A549 (cell line): ENCODE results near the gene RANBP17. TPM values are rescaled to one million over a fixed set of nuclear protein-coding genes. Genes with fewer than 3 reads are reported as not detected.

Experiments used
- ATAC-seq, 2 experiments: fragments of 200-7000 bp in 1 of 2; fragments of >200 bp in 1 of 2; cut with Nextera tagmentation in 1 of 2; cut with Tn5 transposase in 1 of 2; 3 replicates each; pipeline versions ENCODE4 v1.8.0 to v1.9.1; 2018 to 2020; ENCODE audit warnings: mild to moderate bottlenecking in 1 of 2, moderate library complexity in 1 of 2
- CTCF ChIA-PET: fragments of 300-600 bp; sonication (Branson Sonifier 250); formaldehyde crosslinking; extraction: SDS; loops from one replicate; lab custom pipeline; 2021; ENCODE audit warnings: antibody characterized with exemption, inconsistent platforms; lab: Yijun Ruan, JAX
- POLR2A ChIA-PET: fragments of 350-600 bp; formaldehyde crosslinking; extraction: SDS; loops from one replicate; lab custom pipeline; 2021; ENCODE audit warnings: antibody characterized with exemption, inconsistent platforms; lab: Yijun Ruan, JAX
- DNase-seq, 2 experiments: peaks; one replicate each; pipeline versions ENCODE4 v3.0.0 to v3.0.0-alpha.2; 2011 to 2016; ENCODE audit warnings: low read depth in 1 of 2, low spot score in 1 of 2
- FAIRE-seq: peaks from 2 replicates; lab custom pipeline; 2011; peaks lifted over from hg19 to GRCh38; lab: Jason Lieb, UNC
- H3K27ac ChIP-seq, 2 experiments: fragments of >200 bp; sonication (Bioruptor Twin); formaldehyde crosslinking; 3 replicates each; pipeline ENCODE4 v1.5.1; 2016 to 2017
- H3K4me1 ChIP-seq: fragments of >200 bp; sonication (Bioruptor Twin); formaldehyde crosslinking; 3 replicates; pipeline ENCODE4 v1.6.1; 2016
- H3K4me2 ChIP-seq: fragments of >200 bp; sonication (Bioruptor Twin); formaldehyde crosslinking; 3 replicates; pipeline ENCODE4 v1.6.1; 2016
- H3K4me3 ChIP-seq: fragments of >200 bp; sonication (Bioruptor Twin); formaldehyde crosslinking; 3 replicates; pipeline ENCODE4 v1.5.1; 2016
- H3K9me3 ChIP-seq: fragments of >200 bp; sonication (Bioruptor Twin); formaldehyde crosslinking; 3 replicates; pipeline ENCODE4 v1.6.1; 2016
- BHLHE40 ChIP-seq: IDR thresholded peaks from 2 replicates; pipeline ENCODE4 v1.6.1; 2012; ENCODE audit warnings: low read depth, low read length, inconsistent platforms
- CEBPB ChIP-seq, 2 experiments: fragments of >200 bp in 1 of 2; sonication (Bioruptor Twin) in 1 of 2; formaldehyde crosslinking in 1 of 2; IDR thresholded peaks; 2 replicates each; pipeline ENCODE4 v1.6.1; 2012 to 2016
- FOSB ChIP-seq: fragments of 250-450 bp; sonication (Bioruptor Pico); IDR thresholded peaks from 2 replicates; pipeline ENCODE4 v1.5.0; 2020; ENCODE audit warnings: mild to moderate bottlenecking, moderate library complexity
- GATA3 ChIP-seq: IDR thresholded peaks from 2 replicates; pipeline ENCODE4 v1.6.1; 2012; ENCODE audit warnings: borderline replicate concordance
- HDAC2 ChIP-seq: fragments of 200-600 bp; sonication (generic); IDR thresholded peaks from 2 replicates; pipeline ENCODE4 v1.6.1; 2016
- HEYL ChIP-seq: fragments of 250-450 bp; sonication (Bioruptor Pico); IDR thresholded peaks from 2 replicates; pipeline ENCODE4 v1.8.0; 2021; ENCODE audit warnings: mild to moderate bottlenecking, moderate library complexity
- HOXB5 ChIP-seq: fragments of 250-450 bp; sonication (Bioruptor Pico); IDR thresholded peaks from 2 replicates; pipeline ENCODE4 v1.5.0; 2020; ENCODE audit warnings: mild to moderate bottlenecking, moderate library complexity
- JUNB ChIP-seq: fragments of >200 bp; sonication (Bioruptor Twin); formaldehyde crosslinking; IDR thresholded peaks from 2 replicates; pipeline ENCODE4 v1.6.1; 2016
- KDM5A ChIP-seq: fragments of 200-600 bp; sonication (generic); IDR thresholded peaks from 2 replicates; pipeline ENCODE4 v1.6.1; 2016; ENCODE audit warnings: antibody characterized with exemption, mild to moderate bottlenecking
- MAZ ChIP-seq: fragments of 150-350 bp; IDR thresholded peaks from 2 replicates; pipeline ENCODE4 v1.6.1; 2014; ENCODE audit warnings: antibody characterized with exemption, low read depth, low read length, borderline replicate concordance
- MYC ChIP-seq: IDR thresholded peaks from 2 replicates; pipeline ENCODE4 v1.6.1; 2012; ENCODE audit warnings: mild to moderate bottlenecking, inconsistent platforms, low read length, improper control_type of control experiment, borderline replicate concordance
- NPAS2 ChIP-seq: fragments of 250-450 bp; sonication (Bioruptor Pico); IDR thresholded peaks from 2 replicates; pipeline ENCODE4 v1.8.0; 2022; ENCODE audit warnings: mild to moderate bottlenecking, moderate library complexity, borderline replicate concordance
- NR3C1 ChIP-seq: fragments of >200 bp; sonication (Bioruptor Twin); formaldehyde crosslinking; IDR thresholded peaks from 3 replicates; pipeline ENCODE4 v1.6.1; 2017
- PHF8 ChIP-seq: fragments of 200-600 bp; sonication (generic); IDR thresholded peaks from 2 replicates; pipeline ENCODE4 v1.6.1; 2016; ENCODE audit warnings: low read depth, mild to moderate bottlenecking, antibody characterized with exemption, moderate library complexity, borderline replicate concordance
- POLR2AphosphoS2 ChIP-seq: conservative IDR thresholded peaks from 2 replicates; pipeline ENCODE4 v1.6.1; 2012; ENCODE audit warnings: low read length, improper control_type of control experiment, inconsistent platforms
- RAD21 ChIP-seq, 2 experiments: fragments of >200 bp in 1 of 2; sonication (Bioruptor Twin) in 1 of 2; formaldehyde crosslinking in 1 of 2; IDR thresholded peaks in 1 of 2; conservative IDR thresholded peaks in 1 of 2; 2 replicates in 1 of 2; 3 replicates in 1 of 2; pipeline ENCODE4 v1.6.1; 2012 to 2018; ENCODE audit warnings: inconsistent platforms in 1 of 2
- TFCP2L1 ChIP-seq: fragments of 250-450 bp; sonication (Bioruptor Pico); IDR thresholded peaks from 2 replicates; pipeline ENCODE4 v1.5.0; 2021; ENCODE audit warnings: mild to moderate bottlenecking
- ZC3H11A ChIP-seq: fragments of 450-650 bp; IDR thresholded peaks from 2 replicates; pipeline ENCODE4 v1.6.1; 2014; ENCODE audit warnings: antibody characterized with exemption, mild to moderate bottlenecking
- ZFP36 ChIP-seq: fragments of 450-650 bp; IDR thresholded peaks from 2 replicates; pipeline ENCODE4 v1.6.1; 2014; ENCODE audit warnings: borderline replicate concordance; ENCODE audit not compliant: partially characterized antibody
- WGBS: methylation state at CpG from one replicate; pipeline ENCODE4 v1.1.6; 2017; ENCODE audit errors: missing lambda C conversion rate; 5-methylcytosine and 5-hydroxymethylcytosine counted together
- polyA plus RNA-seq, 4 experiments: library from polyadenylated mRNA; depleted of rRNA in 3 of 4; stranded (reverse); fragments of >200 nt; fragmentation: RNase III in 1 of 4; extraction: RNeasy Plus Mini Kit Qiagen cat#74134 plus additional on column Dnase treatment in 1 of 4; gene quantifications; 2 replicates in 3 of 4; 3 replicates in 1 of 4; pipeline ENCODE4 v1.2.3, GENCODE V29; 2011 to 2017
- TF ChIP-seq, protein P1 (sequence below): IDR thresholded peaks from 2 replicates; pipeline ENCODE4 v1.6.1; 2012; ENCODE audit warnings: low read depth, borderline replicate concordance
- TF ChIP-seq, protein P2 (sequence below): fragments of 250-450 bp; sonication (Bioruptor Pico); IDR thresholded peaks from 2 replicates; pipeline ENCODE4 v1.5.0; 2020; ENCODE audit warnings: low read depth, mild to moderate bottlenecking, moderate library complexity
- TF ChIP-seq, protein P3 (sequence below): fragments of >200 bp; sonication (Bioruptor Twin); formaldehyde crosslinking; IDR thresholded peaks from 3 replicates; pipeline ENCODE4 v1.6.1; 2016

Gene RANBP17
- polyA plus RNA-seq, 2 of the 4 experiments (the other 2 are of a cell fraction), result 3.4 to 9.2 TPM

DNA sequence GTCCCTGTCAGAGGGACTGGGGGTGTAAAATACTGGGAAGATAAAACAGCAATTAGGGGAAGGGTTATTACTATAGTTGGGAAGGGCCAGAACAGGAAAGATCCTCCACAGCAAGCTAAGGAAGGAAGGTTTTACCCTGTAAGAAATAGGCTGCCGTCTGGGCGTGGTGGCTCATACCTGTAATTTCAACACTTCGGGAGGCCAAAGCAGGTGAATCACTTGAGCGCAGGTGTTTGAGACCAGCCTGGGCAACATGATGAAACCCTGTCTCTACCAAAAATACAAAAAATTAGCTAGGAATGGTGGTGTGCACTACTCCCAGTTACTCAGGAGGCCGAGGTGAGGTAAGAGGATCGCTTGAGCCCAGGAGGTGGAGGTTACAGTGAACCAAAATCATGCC, 282.1 kb downstream of the RANBP17 start:
- no peaks in the 10 kb centered on the region for H3K4me1 ChIP-seq
- H3K4me3 ChIP-seq, result no peak overlapping the region
- FAIRE-seq (no peak), DNase-seq (no peak), ATAC-seq (no peak)
- CTCF ChIA-PET, result interaction anchor here (1.0 kb wide), 1 partner anchor 512 kb away, joined by 3 read pairs; no protein-coding TSS in a partner anchor
- 90% methylated on average over 6 of the region's 6 CpGs for WGBS
- TF ChIP-seq HDAC2, result no peak
- TF ChIP-seq, protein P1, sequence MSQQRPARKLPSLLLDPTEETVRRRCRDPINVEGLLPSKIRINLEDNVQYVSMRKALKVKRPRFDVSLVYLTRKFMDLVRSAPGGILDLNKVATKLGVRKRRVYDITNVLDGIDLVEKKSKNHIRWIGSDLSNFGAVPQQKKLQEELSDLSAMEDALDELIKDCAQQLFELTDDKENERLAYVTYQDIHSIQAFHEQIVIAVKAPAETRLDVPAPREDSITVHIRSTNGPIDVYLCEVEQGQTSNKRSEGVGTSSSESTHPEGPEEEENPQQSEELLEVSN, result no peak
- no peak for TF ChIP-seq FOSB (CRISPR knock-in tag)
- TF ChIP-seq HEYL (CRISPR knock-in tag), result no peak
- no peak for TF ChIP-seq NR3C1
- TF ChIP-seq, protein P2, sequence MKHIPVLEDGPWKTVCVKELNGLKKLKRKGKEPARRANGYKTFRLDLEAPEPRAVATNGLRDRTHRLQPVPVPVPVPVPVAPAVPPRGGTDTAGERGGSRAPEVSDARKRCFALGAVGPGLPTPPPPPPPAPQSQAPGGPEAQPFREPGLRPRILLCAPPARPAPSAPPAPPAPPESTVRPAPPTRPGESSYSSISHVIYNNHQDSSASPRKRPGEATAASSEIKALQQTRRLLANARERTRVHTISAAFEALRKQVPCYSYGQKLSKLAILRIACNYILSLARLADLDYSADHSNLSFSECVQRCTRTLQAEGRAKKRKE (CRISPR knock-in tag), result no peak
- TF ChIP-seq MYC, result no peak
- no peak for TF ChIP-seq RAD21 (conservative IDR thresholded peaks at IDR 0.05 in 1 of 2, IDR thresholded peaks at IDR 0.05 in 1 of 2)
- no peak for TF ChIP-seq HOXB5
- no peak for TF ChIP-seq CEBPB (IDR thresholded peaks at IDR 0.05)
- H3K27ac ChIP-seq, result no peak overlapping the region
- no peaks in the 10 kb centered on the region for H3K9me3 ChIP-seq
- no peak overlapping the region for H3K4me2 ChIP-seq
- POLR2A ChIA-PET, result no interaction called here

DNA sequence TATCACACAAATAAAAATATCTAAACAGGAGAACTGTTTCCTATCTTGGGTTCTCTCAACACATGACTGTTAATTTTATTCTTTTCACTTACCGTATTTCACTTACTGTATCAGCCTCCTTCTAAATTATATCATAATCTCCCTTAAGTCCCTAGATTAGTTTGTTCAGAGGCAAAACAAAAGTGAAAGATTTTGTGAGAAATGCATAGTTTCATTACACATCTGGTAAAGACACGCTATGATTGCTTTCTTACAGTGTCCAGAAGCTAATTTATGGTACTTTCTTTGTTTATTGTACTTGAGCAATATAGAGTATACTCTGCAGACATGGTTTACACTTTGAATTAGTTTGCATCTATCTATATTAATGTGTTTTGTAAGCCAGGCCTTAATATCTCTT, 287.5 kb downstream of the RANBP17 start:
- WGBS, result 90% methylated on average over 2 of the region's 2 CpGs
- ChIA-PET CTCF (interaction anchor here (0.6 kb wide), 1 partner anchor 733 kb away, joined by 3 read pairs; no protein-coding TSS in a partner anchor), POLR2A (no interaction called here)
- FAIRE-seq (no peak), ATAC-seq (no peak), DNase-seq (no peak)
- no peaks in the 10 kb centered on the region for H3K4me1 ChIP-seq
- H3K4me2 ChIP-seq, result no peak overlapping the region
- no peak for TF ChIP-seq TFCP2L1 (CRISPR knock-in tag)
- no peak for TF ChIP-seq NR3C1
- no peak for TF ChIP-seq BHLHE40
- TF ChIP-seq ZC3H11A, result no peak
- TF ChIP-seq JUNB, result no peak
- TF ChIP-seq POLR2AphosphoS2, result no peak
- no peak for TF ChIP-seq ZFP36
- TF ChIP-seq, protein P2 (CRISPR knock-in tag), result no peak
- no peak for TF ChIP-seq PHF8
- no peak for TF ChIP-seq NPAS2 (CRISPR knock-in tag)
- H3K4me3 ChIP-seq, result no peak overlapping the region
- no peaks in the 10 kb centered on the region for H3K9me3 ChIP-seq
- no peak overlapping the region for H3K27ac ChIP-seq

DNA sequence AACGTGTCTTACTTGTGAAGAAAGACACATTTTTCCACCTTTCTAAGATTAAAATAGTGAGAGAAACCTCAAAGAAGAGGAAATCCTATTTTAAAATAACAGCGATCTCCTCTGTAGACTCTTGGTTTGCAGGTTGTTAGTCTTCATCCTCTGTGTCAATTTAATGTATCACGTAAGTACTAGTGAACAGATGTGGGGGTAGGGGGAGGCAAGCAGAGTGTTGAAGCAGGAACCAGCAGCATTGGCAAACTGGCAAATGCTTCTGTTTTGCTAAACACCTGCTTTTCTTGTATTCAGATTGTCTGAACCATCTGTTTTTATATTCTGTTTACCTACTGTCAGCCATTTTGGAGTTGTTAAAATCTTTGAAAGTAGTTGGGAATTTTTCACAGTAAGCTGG, 288.0 kb downstream of the RANBP17 start:
- Histone ChIP-seq H3K9me3 (no peaks in the 10 kb centered on the region), H3K27ac (no peak overlapping the region), H3K4me1 (no peaks in the 10 kb centered on the region), H3K4me3 (no peak overlapping the region), H3K4me2 (no peak overlapping the region)
- no peak for TF ChIP-seq ZFP36
- no peak for TF ChIP-seq KDM5A
- TF ChIP-seq MAZ, result no peak
- TF ChIP-seq NPAS2 (CRISPR knock-in tag), result no peak
- TF ChIP-seq, protein P3, sequence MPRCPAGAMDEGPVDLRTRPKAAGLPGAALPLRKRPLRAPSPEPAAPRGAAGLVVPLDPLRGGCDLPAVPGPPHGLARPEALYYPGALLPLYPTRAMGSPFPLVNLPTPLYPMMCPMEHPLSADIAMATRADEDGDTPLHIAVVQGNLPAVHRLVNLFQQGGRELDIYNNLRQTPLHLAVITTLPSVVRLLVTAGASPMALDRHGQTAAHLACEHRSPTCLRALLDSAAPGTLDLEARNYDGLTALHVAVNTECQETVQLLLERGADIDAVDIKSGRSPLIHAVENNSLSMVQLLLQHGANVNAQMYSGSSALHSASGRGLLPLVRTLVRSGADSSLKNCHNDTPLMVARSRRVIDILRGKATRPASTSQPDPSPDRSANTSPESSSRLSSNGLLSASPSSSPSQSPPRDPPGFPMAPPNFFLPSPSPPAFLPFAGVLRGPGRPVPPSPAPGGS, result no peak
- TF ChIP-seq GATA3, result no peak
- ChIA-PET CTCF (no interaction called here), POLR2A (no interaction called here)
- 82% methylated on average over 3 of the region's 3 CpGs for WGBS
- DNase-seq (no peak), ATAC-seq (no peak), FAIRE-seq (no peak)
